ENCODE data around the gene RPL13A.

Gene RPL13A

DNA sequence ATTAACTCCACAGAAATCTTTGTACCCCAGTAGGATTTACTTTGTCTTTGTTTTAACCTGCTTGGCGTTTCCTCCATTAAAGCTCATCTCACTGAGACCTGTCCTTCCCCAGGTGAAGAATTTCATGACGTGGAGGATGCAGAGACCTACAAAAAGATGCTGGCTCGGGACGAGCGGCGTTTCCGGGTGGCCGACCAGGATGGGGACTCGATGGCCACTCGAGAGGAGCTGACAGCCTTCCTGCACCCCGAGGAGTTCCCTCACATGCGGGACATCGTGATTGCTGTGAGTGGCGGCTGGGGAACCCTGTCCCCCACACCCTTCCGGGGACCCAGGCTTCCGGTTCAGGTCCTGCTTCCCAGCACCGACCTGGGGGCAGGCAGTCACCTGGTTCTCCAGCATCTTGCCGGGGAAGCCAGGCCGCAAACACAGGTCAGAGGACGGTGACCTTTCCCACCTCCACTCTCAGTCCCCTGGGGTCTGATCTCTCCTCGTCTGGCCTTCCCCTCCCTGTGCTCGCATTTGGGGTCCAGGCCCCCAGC, 49.6 kb downstream of the RPL13A start:
- in situ Hi-C loops (cut with MboI; ENCODE audit: low pct_unique_long_range_greater_than_20kb, low sequenced_read_pairs), result no loop called here

GRCh38 chr19:49538643-49539042, 51.2 kb downstream of the RPL13A start:
- in situ Hi-C loops (cut with MboI; ENCODE audit: low pct_unique_long_range_greater_than_20kb, low sequenced_read_pairs), result no loop called here

More for the DNA sequence above, 49.6 kb downstream of the RPL13A start:
- no peak for DNase-seq

DNA sequence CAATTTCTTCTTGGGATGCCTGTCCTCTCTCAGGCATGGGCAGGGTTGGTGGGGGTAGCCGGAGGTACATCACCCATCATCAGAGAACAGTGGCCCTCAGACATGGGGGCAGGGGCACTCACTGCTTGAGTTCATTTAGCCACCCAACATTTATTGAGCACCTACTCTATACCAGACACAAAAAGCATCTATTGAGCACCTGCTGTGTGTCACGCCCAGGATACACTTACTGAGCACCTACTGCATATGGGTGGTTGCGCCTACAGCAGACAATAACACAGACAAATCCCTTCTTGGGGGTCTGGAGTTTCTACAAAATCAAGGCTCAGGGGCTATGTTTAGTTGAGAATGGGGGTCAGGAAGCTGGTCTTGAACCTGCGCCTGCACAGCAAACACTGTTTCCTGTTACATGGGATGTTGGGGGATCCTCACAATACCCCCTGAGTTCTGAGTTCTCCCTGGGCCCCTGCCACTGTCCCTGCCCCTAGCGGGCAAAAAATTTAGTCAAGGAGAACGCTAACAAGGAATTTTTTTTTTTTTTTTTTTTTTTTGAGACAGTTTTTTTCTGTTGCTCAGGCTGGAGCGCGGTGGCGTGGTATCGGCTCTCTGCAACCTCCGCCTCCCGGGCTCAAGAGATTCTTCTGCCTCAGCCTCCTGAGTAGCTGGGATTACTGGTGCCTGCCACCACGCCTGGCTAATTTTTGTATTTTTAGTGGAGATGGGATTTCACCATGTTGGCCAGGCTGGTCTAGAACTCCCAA, 52.0 kb downstream of the RPL13A start:
- no peak for DNase-seq
- in situ Hi-C loops (cut with MboI; ENCODE audit: low pct_unique_long_range_greater_than_20kb, low sequenced_read_pairs), result no loop called here

More at GRCh38 chr19:49538643-49539042, 51.2 kb downstream of the RPL13A start:
- no peak for DNase-seq

All from KBM-7 (cell line).